HCT116 (cell line): Measurements from ENCODE around the gene ENO2. TPM values are rescaled to one million over a fixed set of nuclear protein-coding genes. Genes with fewer than 3 reads are reported as not detected.
"Not testable (repeated sequence)": the region's sequence is repeated elsewhere in the genome, so short reads cannot be mapped to it uniquely, and the experiment has no call there.

ENCODE experiments used
- ATAC-seq: fragments of 200-7000 bp; cut with Tn5 transposase; 2 replicates; pipeline ENCODE4 v1.9.1; 2020; ENCODE audit warnings: mild to moderate bottlenecking, moderate library complexity
- BruUV-seq: library from RNA; stranded (reverse); fragments of 400-500 nt; replicated peaks from 2 replicates; lab custom pipeline; 2021; lab: Mats Ljungman, UMichigan
- CTCF ChIA-PET: fragments of 300-600 bp; sonication (Branson Sonifier 250); formaldehyde crosslinking; loops from one replicate; lab custom pipeline; 2021; ENCODE audit warnings: antibody characterized with exemption; lab: Charles Lee
- POLR2A ChIA-PET: fragments of 300-600, 350-600 bp; sonication (Branson Sonifier 250); formaldehyde crosslinking; loops from one replicate; lab custom pipeline; 2021; ENCODE audit warnings: antibody characterized with exemption; lab: Charles Lee
- RAD21 ChIA-PET, 2 experiments: fragments of 300-600 bp; sonication (Branson Sonifier 250); formaldehyde crosslinking; loops; one replicate each; lab custom pipeline; 2023; ENCODE audit warnings: low total read pairs in 2 of 2; ENCODE audit not compliant: uncharacterized antibody in 2 of 2, unreplicated experiment in 2 of 2, low non-redundant PET in 1 of 2; lab: Charles Lee
- DNase-seq: peaks from one replicate; pipeline ENCODE4 v3.0.0-alpha.2; 2010; ENCODE audit warnings: low read depth, low spot score
- H2AFZ ChIP-seq: fragments of 200-600 bp; shearing (Covaris generic), sonication (generic); 2 replicates; pipeline ENCODE4 v1.6.1; 2017; ENCODE audit warnings: low read depth, mixed run types, mixed read lengths, antibody characterized with exemption, low read length; ENCODE audit not compliant: poor library complexity, severe bottlenecking
- H3K27ac ChIP-seq: 2 replicates; pipeline ENCODE4 v1.5.1; 2012; ENCODE audit warnings: low read depth, low read length
- H3K27me3 ChIP-seq: fragments of 200-600 bp; sonication (generic); 2 replicates; pipeline ENCODE4 v1.6.1; 2016; ENCODE audit warnings: mixed run types, low read length, mixed read lengths; ENCODE audit not compliant: insufficient read depth
- H3K36me3 ChIP-seq, 2 experiments: fragments of 200-500 bp in 1 of 2; fragments of 200-600 bp in 1 of 2; sonication (Bioruptor generic) in 1 of 2; sonication (generic) in 1 of 2; 2 replicates each; pipeline versions ENCODE4 v1.5.1 to v1.6.1; 2014 to 2016; ENCODE audit warnings: low read length in 2 of 2, inconsistent platforms in 1 of 2, mixed read lengths in 1 of 2, mixed run types in 1 of 2; ENCODE audit not compliant: insufficient read depth in 2 of 2, control insufficient read depth in 1 of 2
- H3K4me1 ChIP-seq, 2 experiments: fragments of 200-600 bp in 1 of 2; sonication (generic) in 1 of 2; 2 replicates each; pipeline versions ENCODE4 v1.5.1 to v1.6.1; 2012 to 2017; ENCODE audit warnings: low read length in 2 of 2, inconsistent platforms in 1 of 2, mild to moderate bottlenecking in 1 of 2, mixed read lengths in 1 of 2, mixed run types in 1 of 2, moderate library complexity in 1 of 2; ENCODE audit not compliant: insufficient read depth in 2 of 2, control insufficient read depth in 1 of 2
- H3K4me2 ChIP-seq: fragments of 200-600 bp; sonication (generic); 2 replicates; pipeline ENCODE4 v1.6.1; 2017; ENCODE audit warnings: mixed run types, low read length, mixed read lengths
- H3K4me3 ChIP-seq, 2 experiments: fragments of 200-600 bp in 1 of 2; sonication (generic) in 1 of 2; replicated peaks in 1 of 2; 2 replicates each; pipeline ENCODE4 v1.5.1; 2011 to 2016; ENCODE audit warnings: low read length in 2 of 2, control low read depth in 1 of 2, low read depth in 1 of 2, mild to moderate bottlenecking in 1 of 2, mixed read lengths in 1 of 2, mixed run types in 1 of 2
- H3K79me2 ChIP-seq: fragments of 200-600 bp; sonication (generic); 2 replicates; pipeline ENCODE4 v1.6.1; 2017; ENCODE audit warnings: mild to moderate bottlenecking, mixed run types, low read length, moderate library complexity, mixed read lengths; ENCODE audit not compliant: insufficient read depth
- H3K9ac ChIP-seq: fragments of 200-600 bp; sonication (generic); 2 replicates; pipeline ENCODE4 v1.6.1; 2016; ENCODE audit warnings: low read length, mixed read lengths
- H3K9me2 ChIP-seq: fragments of 200-600 bp; sonication (generic), shearing (Covaris generic); 2 replicates; pipeline ENCODE4 v1.6.1; 2017; ENCODE audit warnings: mixed run types, mild to moderate bottlenecking, moderate library complexity; ENCODE audit not compliant: insufficient read depth
- H3K9me3 ChIP-seq, 2 experiments: fragments of 200-500 bp in 1 of 2; fragments of 200-600 bp in 1 of 2; sonication (Bioruptor generic) in 1 of 2; sonication (generic) in 1 of 2; 2 replicates each; pipeline ENCODE4 v1.6.1; 2014 to 2017; ENCODE audit warnings: low read length in 2 of 2, mixed read lengths in 2 of 2, inconsistent platforms in 1 of 2, low read depth in 1 of 2, mild to moderate bottlenecking in 1 of 2, mixed run types in 1 of 2, moderate library complexity in 1 of 2; ENCODE audit not compliant: control insufficient read depth in 1 of 2, insufficient read depth in 1 of 2
- H4K20me1 ChIP-seq: fragments of 200-600 bp; sonication (generic), shearing (Covaris generic); 2 replicates; pipeline ENCODE4 v1.6.1; 2017; ENCODE audit warnings: mixed run types, mild to moderate bottlenecking, moderate library complexity; ENCODE audit not compliant: insufficient read depth
- CBX3 ChIP-seq: IDR thresholded peaks from 2 replicates; pipeline ENCODE4 v1.6.1; 2012; ENCODE audit warnings: low read depth
- CEBPB ChIP-seq: IDR thresholded peaks from 2 replicates; pipeline ENCODE4 v1.6.1; 2012; ENCODE audit warnings: low read depth
- EGR1 ChIP-seq: IDR thresholded peaks from 2 replicates; pipeline ENCODE4 v1.6.1; 2012; ENCODE audit warnings: low read depth
- ELF1 ChIP-seq: IDR thresholded peaks from 2 replicates; pipeline ENCODE4 v1.6.1; 2012; ENCODE audit warnings: low read depth, borderline replicate concordance
- SIN3A ChIP-seq: IDR thresholded peaks from 2 replicates; pipeline ENCODE4 v1.6.1; 2012; ENCODE audit warnings: low read depth
- SP1 ChIP-seq: IDR thresholded peaks from 2 replicates; pipeline ENCODE4 v1.6.1; 2012; ENCODE audit warnings: low read depth
- ZNF274 ChIP-seq: fragments of 200-500 bp; sonication (Bioruptor generic); IDR thresholded peaks from 2 replicates; pipeline ENCODE4 v1.6.1; 2014; ENCODE audit warnings: mild to moderate bottlenecking, low read depth, low read length, inconsistent platforms
- intact Hi-C: fragments of 100-400 bp; cut with micrococcal nuclease; formaldehyde crosslinking; loops from 2 replicates; pipeline ENCODE4 v1.10.0; 2022
- total RNA-seq: library from RNA; stranded (reverse); gene quantifications from one replicate; pipeline ENCODE4 v1.2.1, GENCODE V29; 2021; ENCODE audit not compliant: unreplicated experiment
- TF ChIP-seq, protein P1 (sequence below): IDR thresholded peaks from 2 replicates; pipeline ENCODE4 v1.6.1; 2012

ENO2 gene
- total RNA-seq, 1 experiment from 2014 or later, result 117 TPM

DNA sequence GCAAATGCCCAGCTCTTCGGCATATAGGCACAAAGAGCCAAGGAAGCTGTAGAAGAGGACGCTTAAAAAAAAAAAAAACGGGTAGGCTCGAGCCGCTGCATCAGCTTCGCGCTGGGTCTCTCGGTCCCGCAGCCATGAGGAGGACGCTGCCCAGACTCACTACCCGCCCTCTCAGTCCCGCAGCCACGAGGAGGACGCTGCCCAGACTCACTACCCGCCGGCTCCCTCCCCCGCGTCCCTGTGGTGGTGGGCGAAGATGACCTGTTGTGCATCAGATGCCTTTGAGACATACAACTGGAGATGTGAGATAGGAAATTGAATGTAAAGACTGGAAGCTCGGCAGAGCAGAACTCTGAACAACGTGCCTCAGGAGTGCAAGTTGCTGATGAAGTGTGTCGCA lies 29.8 kb upstream of the ENO2 start (continued):
- TF ChIP-seq, protein P1, sequence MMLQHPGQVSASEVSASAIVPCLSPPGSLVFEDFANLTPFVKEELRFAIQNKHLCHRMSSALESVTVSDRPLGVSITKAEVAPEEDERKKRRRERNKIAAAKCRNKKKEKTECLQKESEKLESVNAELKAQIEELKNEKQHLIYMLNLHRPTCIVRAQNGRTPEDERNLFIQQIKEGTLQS, result no peak
- no peak for TF ChIP-seq ELF1
- no peak for TF ChIP-seq CEBPB
- no peak for TF ChIP-seq SIN3A
- TF ChIP-seq EGR1, result no peak
- no peak for TF ChIP-seq CBX3
- no peak for TF ChIP-seq ZNF274
- no peak for TF ChIP-seq SP1

DNA sequence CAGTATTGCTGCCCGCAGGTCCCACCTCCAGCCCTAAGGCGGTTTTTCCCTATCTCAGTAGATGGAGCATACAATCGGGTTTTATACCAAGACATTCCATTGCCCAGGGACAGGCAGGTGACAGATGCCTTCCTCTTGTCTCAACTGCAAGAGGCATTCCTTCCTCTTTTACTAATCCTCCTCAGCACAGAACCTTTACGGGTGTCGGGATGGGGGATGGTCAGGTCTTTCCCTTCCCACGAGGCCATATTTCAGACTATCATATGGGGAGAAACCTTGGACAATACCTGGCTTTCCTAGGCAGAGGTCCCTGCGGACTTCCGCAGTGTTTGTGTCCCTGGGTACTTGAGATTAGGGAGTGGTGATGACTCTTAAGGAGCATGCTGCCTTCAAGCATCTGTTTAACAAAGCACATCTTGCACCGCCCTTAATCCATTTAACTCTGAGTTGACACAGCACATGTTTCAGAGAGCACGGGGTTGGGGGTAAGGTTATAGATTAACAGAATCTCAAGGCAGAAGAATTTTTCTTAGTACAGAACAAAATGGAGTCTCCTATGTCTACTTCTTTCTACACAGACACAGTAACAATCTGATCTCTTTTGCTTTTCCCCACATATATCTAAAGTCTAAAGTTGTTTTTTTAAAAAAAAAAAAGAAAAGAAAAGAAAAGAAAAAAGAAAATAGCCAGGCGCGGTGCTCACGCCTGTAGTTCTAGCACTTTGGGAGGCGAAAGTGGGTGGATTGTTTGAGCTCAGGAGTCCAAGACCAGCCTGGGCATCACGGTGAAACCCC lies 28.0 kb upstream of the ENO2 start:
- H3K36me3 ChIP-seq, ATAC-seq, H3K4me3 ChIP-seq, H3K9me2 ChIP-seq, H3K79me2 ChIP-seq, BruUV-seq, CTCF ChIA-PET, H3K4me2 ChIP-seq, H3K27ac ChIP-seq, DNase-seq, H3K9me3 ChIP-seq, RAD21 ChIA-PET, H3K9ac ChIP-seq, H4K20me1 ChIP-seq, H2AFZ ChIP-seq, H3K27me3 ChIP-seq, intact Hi-C loops: not testable (repeated sequence)
- POLR2A ChIA-PET, result interaction anchor here (0.8 kb wide), 1 partner anchor 14 kb away, joined by 3 read pairs; the partner anchor contains the start of gene SPSB2
- peaks cover 9 to 11% of the 10 kb centered on the region in 2 experiments for H3K4me1 ChIP-seq
